ENCODE results near the gene RABEPK.
A peak's percentile ranks its signal among the peaks of the same experiment; 100 is the strongest.
"Not testable (repeated sequence)": the region's sequence is repeated elsewhere in the genome, so short reads cannot be mapped to it uniquely, and the experiment has no call there.

The RABEPK gene

GRCh38 chr9:125195591-125195990 lies 4.8 kb upstream of the RABEPK start:
- H3K36me3 ChIP-seq (ENCODE audit: control insufficient read depth, insufficient read depth, low read length, severe bottlenecking); H3K4me3 ChIP-seq (ENCODE audit: low read length); DNase-seq (ENCODE audit: low read depth); H3K9ac ChIP-seq (ENCODE audit: low read length); H3K27me3 ChIP-seq (replicated peaks; ENCODE audit: control insufficient read depth, insufficient read depth, low read length); H3K4me1 ChIP-seq (ENCODE audit: control insufficient read depth, insufficient read depth, low read length); H3K9me3 ChIP-seq (ENCODE audit: control insufficient read depth, low read length): not testable (repeated sequence)

GRCh38 chr9:125202846-125203618 lies 2.7 kb downstream of the RABEPK start:
- no peak overlapping the region for H3K4me3 ChIP-seq (ENCODE audit: low read length)

GRCh38 chr9:125204477-125204876 lies 4.1 kb downstream of the RABEPK start:
- DNase-seq (ENCODE audit: low read depth) = no peak
- no peak overlapping the region for H3K4me3 ChIP-seq (ENCODE audit: low read length)
- peaks cover 7% of the 10 kb centered on the region for H3K4me1 ChIP-seq (ENCODE audit: control insufficient read depth, insufficient read depth, low read length)
- peaks cover 40% of the 10 kb centered on the region for H3K36me3 ChIP-seq (ENCODE audit: control insufficient read depth, insufficient read depth, low read length, severe bottlenecking)
- H3K27me3 ChIP-seq (replicated peaks; ENCODE audit: control insufficient read depth, insufficient read depth, low read length) = no peaks in the 10 kb centered on the region
- H3K9ac ChIP-seq (ENCODE audit: low read length) = no peak overlapping the region
- no peaks in the 10 kb centered on the region for H3K9me3 ChIP-seq (ENCODE audit: control insufficient read depth, low read length)

More at GRCh38 chr9:125202846-125203618, 2.7 kb downstream of the RABEPK start:
- Histone ChIP-seq H3K4me1 (ENCODE audit: control insufficient read depth, insufficient read depth, low read length) (peaks cover 9% of the 10 kb centered on the region), H3K9ac (ENCODE audit: low read length) (no peak overlapping the region), H3K36me3 (ENCODE audit: control insufficient read depth, insufficient read depth, low read length, severe bottlenecking) (peaks cover 30% of the 10 kb centered on the region), H3K27me3 (replicated peaks; ENCODE audit: control insufficient read depth, insufficient read depth, low read length) (no peaks in the 10 kb centered on the region), H3K9me3 (ENCODE audit: control insufficient read depth, low read length) (no peaks in the 10 kb centered on the region)
- DNase-seq (ENCODE audit: low read depth) = no peak

DNA sequence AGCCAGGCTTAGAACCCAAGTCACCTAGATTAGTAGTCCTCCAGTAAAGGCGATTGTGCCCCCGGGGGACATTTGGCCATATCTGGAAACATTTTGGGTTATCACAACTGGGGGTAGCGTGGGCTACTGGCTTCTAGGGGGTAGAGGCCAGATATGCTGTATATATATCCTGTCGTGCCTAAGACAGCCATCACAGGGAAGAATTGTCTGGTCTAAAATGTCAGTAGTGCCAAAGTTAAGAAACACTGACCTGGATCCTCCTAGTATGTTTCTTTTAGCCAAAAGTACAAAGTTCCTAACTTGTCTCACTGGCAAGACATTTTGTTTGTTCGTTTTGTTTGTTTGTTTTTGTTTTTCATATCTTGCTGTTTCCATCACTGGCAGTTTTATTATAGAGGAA lies 13.8 kb downstream of the RABEPK start:
- no peak overlapping the region for H3K9ac ChIP-seq (ENCODE audit: low read length)
- no peaks in the 10 kb centered on the region for H3K4me1 ChIP-seq (ENCODE audit: control insufficient read depth, insufficient read depth, low read length)
- H3K27me3 ChIP-seq (replicated peaks; ENCODE audit: control insufficient read depth, insufficient read depth, low read length) = no peaks in the 10 kb centered on the region
- DNase-seq (ENCODE audit: low read depth) = no peak
- peaks cover 36% of the 10 kb centered on the region for H3K36me3 ChIP-seq (ENCODE audit: control insufficient read depth, insufficient read depth, low read length, severe bottlenecking)
- H3K4me3 ChIP-seq (ENCODE audit: low read length) = no peak overlapping the region
- no peaks in the 10 kb centered on the region for H3K9me3 ChIP-seq (ENCODE audit: control insufficient read depth, low read length)

DNA sequence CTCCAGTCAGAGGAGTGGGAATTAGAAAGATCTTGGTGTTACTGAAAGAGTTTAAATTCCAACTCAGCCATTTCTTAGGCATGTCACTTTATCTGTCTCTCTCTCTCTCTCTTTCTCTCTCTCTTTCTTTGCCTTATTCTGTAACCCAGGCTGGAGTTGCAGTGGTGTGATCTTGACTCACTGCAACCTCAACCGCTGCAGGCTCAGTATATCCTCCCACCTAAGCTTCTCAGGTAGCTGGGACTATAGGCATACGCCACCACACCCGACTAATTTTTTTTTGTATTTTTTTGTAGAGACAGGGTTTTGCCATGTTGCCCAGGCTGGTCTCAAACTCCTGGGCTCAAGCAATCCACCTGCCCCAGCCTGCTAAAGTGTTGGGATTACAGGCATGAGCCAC lies 18.3 kb downstream of the RABEPK start:
- Histone ChIP-seq H3K36me3 (ENCODE audit: control insufficient read depth, insufficient read depth, low read length, severe bottlenecking) (peaks cover 28% of the 10 kb centered on the region), H3K9ac (ENCODE audit: low read length) (no peak overlapping the region), H3K27me3 (replicated peaks; ENCODE audit: control insufficient read depth, insufficient read depth, low read length) (no peaks in the 10 kb centered on the region), H3K9me3 (ENCODE audit: control insufficient read depth, low read length) (no peaks in the 10 kb centered on the region), H3K4me1 (ENCODE audit: control insufficient read depth, insufficient read depth, low read length) (no peaks in the 10 kb centered on the region), H3K4me3 (ENCODE audit: low read length) (no peak overlapping the region)
- no peak for DNase-seq (ENCODE audit: low read depth)

DNA sequence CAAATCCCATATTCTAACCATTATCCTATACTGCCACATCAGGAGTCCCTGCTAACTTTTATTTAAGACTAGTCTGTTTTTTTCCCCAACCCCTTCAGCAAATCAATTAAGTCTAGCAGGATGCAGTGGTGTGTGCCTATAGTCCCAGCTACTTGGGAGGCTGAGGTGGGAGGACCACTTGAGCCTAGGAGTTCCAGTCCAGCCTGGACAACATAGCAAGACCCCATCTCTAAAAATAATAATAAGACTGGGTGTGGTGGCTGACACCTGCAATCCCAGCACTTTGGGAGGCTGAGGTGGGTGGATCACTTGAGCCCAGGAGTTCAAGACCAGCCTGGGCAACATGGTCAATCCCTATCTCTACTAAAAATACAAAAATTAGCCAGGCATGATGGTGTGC lies 24.5 kb downstream of the RABEPK start:
- not testable (repeated sequence) for DNase-seq (ENCODE audit: low read depth); H3K9ac ChIP-seq (ENCODE audit: low read length); H3K27me3 ChIP-seq (replicated peaks; ENCODE audit: control insufficient read depth, insufficient read depth, low read length); H3K4me3 ChIP-seq (ENCODE audit: low read length); H3K4me1 ChIP-seq (ENCODE audit: control insufficient read depth, insufficient read depth, low read length); H3K9me3 ChIP-seq (ENCODE audit: control insufficient read depth, low read length)
- peaks cover 29% of the 10 kb centered on the region for H3K36me3 ChIP-seq (ENCODE audit: control insufficient read depth, insufficient read depth, low read length, severe bottlenecking)

DNA sequence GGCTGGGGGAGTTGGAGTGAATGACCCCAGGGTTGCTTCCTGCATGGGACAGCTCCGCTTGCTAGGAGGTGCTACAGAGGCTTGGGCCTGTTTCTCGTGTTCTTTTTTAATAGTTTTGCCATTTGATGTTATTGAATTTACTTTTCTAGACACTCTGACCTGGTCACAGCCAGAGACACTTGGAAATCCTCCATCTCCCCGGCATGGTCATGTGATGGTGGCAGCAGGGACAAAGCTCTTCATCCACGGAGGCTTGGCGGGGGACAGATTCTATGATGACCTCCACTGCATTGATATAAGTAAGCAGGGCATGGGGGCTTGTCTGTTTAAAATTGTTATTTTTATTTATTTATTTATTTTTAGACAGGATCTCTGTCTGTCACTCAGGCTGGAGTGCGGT lies 27.4 kb downstream of the RABEPK start:
- Histone ChIP-seq H3K4me3 (ENCODE audit: low read length) (no peak overlapping the region), H3K9ac (ENCODE audit: low read length) (no peak overlapping the region), H3K4me1 (ENCODE audit: control insufficient read depth, insufficient read depth, low read length) (no peaks in the 10 kb centered on the region), H3K9me3 (ENCODE audit: control insufficient read depth, low read length) (no peaks in the 10 kb centered on the region), H3K36me3 (ENCODE audit: control insufficient read depth, insufficient read depth, low read length, severe bottlenecking) (peaks cover 23% of the 10 kb centered on the region), H3K27me3 (replicated peaks; ENCODE audit: control insufficient read depth, insufficient read depth, low read length) (no peaks in the 10 kb centered on the region)
- no peak for DNase-seq (ENCODE audit: low read depth)

GRCh38 chr9:125233678-125234077 lies 33.3 kb downstream of the RABEPK start:
- Histone ChIP-seq H3K36me3 (ENCODE audit: control insufficient read depth, insufficient read depth, low read length, severe bottlenecking) (peaks cover 59% of the 10 kb centered on the region), H3K4me1 (ENCODE audit: control insufficient read depth, insufficient read depth, low read length) (peaks cover 44% of the 10 kb centered on the region), H3K9me3 (ENCODE audit: control insufficient read depth, low read length) (no peaks in the 10 kb centered on the region), H3K9ac (ENCODE audit: low read length) (no peak overlapping the region), H3K4me3 (ENCODE audit: low read length) (no peak overlapping the region), H3K27me3 (replicated peaks; ENCODE audit: control insufficient read depth, insufficient read depth, low read length) (no peaks in the 10 kb centered on the region)
- peak; percentile 90 for DNase-seq (ENCODE audit: low read depth)

- Histone ChIP-seq H3K36me3 (ENCODE audit: control insufficient read depth, insufficient read depth, low read length, severe bottlenecking) (peaks cover 62% of the 10 kb centered on the region), H3K4me1 (ENCODE audit: control insufficient read depth, insufficient read depth, low read length) (peaks cover 48% of the 10 kb centered on the region)
- not testable (repeated sequence) for H3K9me3 ChIP-seq (ENCODE audit: control insufficient read depth, low read length); H3K4me3 ChIP-seq (ENCODE audit: low read length); H3K9ac ChIP-seq (ENCODE audit: low read length); H3K27me3 ChIP-seq (replicated peaks; ENCODE audit: control insufficient read depth, insufficient read depth, low read length); DNase-seq (ENCODE audit: low read depth)
These were observed 33.8 kb downstream of the RABEPK start for GRCh38 chr9:125234099-125234498.

DNA sequence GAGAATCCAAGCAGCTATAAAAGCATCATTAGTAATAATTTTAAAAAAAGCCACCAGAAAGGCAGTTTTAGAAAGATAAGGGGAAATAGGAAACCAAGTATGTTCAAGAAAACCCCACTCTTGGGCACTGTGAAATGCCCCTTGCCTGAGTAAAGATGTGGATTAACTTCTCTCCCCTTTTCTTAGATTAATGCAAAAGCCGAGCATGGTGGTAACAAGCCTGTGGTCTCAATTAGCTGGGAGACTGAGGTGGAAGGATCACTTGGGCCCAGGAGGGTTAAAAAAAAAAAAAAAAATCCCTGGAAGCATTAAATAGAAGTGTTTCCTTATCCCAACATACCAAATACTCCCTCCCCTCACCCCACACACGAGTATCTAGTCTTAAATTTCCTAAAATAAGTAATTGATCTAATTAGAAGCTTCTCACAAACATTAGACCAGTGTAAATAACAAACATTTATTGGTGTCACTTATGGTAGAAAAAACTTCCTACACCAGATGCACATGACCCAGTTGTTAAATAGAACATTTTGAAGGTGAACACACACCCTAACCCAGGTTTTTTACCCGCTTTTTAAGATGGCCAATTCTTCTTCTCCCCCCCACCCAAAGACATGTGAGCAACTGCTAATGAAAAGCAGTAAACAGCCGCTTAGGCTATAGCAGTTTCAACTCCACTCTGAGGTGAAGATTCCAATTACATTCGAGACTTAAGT lies 35.6 kb downstream of the RABEPK start:
- peaks cover 52% of the 10 kb centered on the region for H3K4me1 ChIP-seq (ENCODE audit: control insufficient read depth, insufficient read depth, low read length)
- H3K4me3 ChIP-seq (ENCODE audit: low read length) = peak overlapping the region; percentile 43
- H3K27me3 ChIP-seq (replicated peaks; ENCODE audit: control insufficient read depth, insufficient read depth, low read length) = no peaks in the 10 kb centered on the region
- peak overlapping the region; percentile 60 for H3K9ac ChIP-seq (ENCODE audit: low read length)
- peaks cover 59% of the 10 kb centered on the region for H3K36me3 ChIP-seq (ENCODE audit: control insufficient read depth, insufficient read depth, low read length, severe bottlenecking)
- DNase-seq (ENCODE audit: low read depth) = no peak
- H3K9me3 ChIP-seq (ENCODE audit: control insufficient read depth, low read length) = no peaks in the 10 kb centered on the region

- peak overlapping the region; percentile 60 for H3K9ac ChIP-seq (ENCODE audit: low read length)
- peaks cover 59% of the 10 kb centered on the region for H3K36me3 ChIP-seq (ENCODE audit: control insufficient read depth, insufficient read depth, low read length, severe bottlenecking)
- H3K27me3 ChIP-seq (replicated peaks; ENCODE audit: control insufficient read depth, insufficient read depth, low read length); DNase-seq (ENCODE audit: low read depth); H3K9me3 ChIP-seq (ENCODE audit: control insufficient read depth, low read length): not testable (repeated sequence)
- H3K4me3 ChIP-seq (ENCODE audit: low read length) = peak overlapping the region; percentile 99
- peaks cover 52% of the 10 kb centered on the region for H3K4me1 ChIP-seq (ENCODE audit: control insufficient read depth, insufficient read depth, low read length)
These were observed 36.3 kb downstream of the RABEPK start for GRCh38 chr9:125236520-125237159.
